HG03469 (cell line): ENCODE results near the gene DCUN1D1.

Source experiments
- ATAC-seq: cut with Tn5 transposase; IDR thresholded peaks from one replicate; pipeline ENCODE4 v1.9.1; 2021; ENCODE audit warnings: mild to moderate bottlenecking, moderate library complexity, moderate number of reproducible peaks; ENCODE audit not compliant: unreplicated experiment

Gene DCUN1D1

GRCh38 chr3:182904164-182904563 lies 76.2 kb downstream of the DCUN1D1 start:
- no peak for ATAC-seq

DNA sequence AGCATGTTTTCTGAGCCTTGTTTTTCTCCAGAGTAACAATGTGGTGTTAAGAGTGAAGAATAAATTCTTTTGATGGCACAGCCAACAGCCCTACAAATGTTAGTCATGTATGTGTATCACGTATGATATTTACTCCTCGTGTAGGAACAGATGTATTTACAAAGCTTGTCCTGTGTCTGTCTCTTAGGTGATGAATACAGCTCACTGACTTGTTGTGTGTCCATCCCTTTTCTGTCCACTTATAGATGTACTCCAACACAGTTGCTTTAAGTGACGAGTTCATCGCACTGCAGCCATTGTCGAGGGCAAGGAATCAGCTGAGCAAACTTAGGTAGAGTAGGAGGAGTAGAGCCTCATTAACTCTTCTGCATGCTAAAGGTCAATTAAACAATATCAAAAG lies 78.1 kb downstream of the DCUN1D1 start:
- no peak for ATAC-seq

GRCh38 chr3:182896553-182896952 lies 83.8 kb downstream of the DCUN1D1 start:
- no peak for ATAC-seq

- no peak for ATAC-seq
Observed at GRCh38 chr3:182895513-182896112, 84.7 kb downstream of the DCUN1D1 start.

DNA sequence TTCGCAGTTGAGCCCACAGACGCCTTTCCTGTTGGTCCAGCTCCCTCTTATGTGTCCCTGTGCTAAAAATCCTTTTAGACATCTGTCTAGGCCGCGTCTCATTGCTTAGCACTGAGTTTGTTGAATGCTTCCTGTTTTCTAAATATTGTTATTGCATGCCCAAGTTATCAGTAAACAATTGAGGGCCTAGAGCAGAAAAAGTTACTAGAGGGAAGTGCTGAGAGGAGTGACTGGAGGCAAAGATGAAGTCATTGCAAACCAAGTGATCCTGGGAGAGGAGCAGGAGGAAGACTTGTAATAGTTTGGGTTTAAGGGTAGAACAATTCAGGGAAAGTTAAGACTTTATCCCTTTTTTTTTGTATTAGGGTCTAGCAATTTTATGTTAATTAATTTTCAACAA lies 88.1 kb downstream of the DCUN1D1 start:
- ATAC-seq = no peak

- ATAC-seq = no peak
Observed at GRCh38 chr3:182891364-182891763, 89.0 kb downstream of the DCUN1D1 start.

DNA sequence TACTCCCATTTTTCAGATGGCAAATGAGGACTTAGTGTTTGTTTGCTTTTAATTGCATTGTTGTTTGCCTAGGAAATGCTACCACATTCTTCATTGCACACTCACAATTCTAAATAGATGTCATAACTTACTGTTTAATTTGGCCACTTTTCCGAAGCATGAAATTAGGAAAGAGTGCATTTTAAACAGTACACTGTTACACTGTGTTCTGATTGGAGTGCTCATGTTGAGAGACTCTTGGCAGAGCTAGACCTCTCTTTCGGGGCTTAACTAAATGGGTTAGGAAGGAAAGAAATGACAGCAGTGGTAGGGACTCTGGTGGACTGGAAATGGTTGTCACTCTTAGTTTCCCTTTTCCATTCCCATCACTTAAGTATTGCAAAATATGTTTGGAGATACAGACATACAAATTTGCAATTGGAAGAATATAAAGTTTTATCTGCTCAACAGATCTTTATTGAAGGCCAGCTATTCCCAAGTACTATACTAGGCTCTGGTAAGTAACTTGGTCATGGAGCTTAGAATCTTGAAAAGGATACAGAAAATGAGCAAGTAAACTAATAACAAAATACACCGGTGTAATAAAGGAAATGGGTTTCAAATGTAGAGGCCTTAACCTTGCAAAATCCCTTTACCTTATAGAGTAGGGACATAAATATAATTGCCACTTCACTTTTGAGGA lies 90.2 kb downstream of the DCUN1D1 start:
- ATAC-seq = no peak
